MG63 (cell line): ENCODE data around the gene HAVCR2. TPM values are rescaled to one million over a fixed set of nuclear protein-coding genes. Genes with fewer than 3 reads are reported as not detected.
A peak's percentile ranks its signal among the peaks of the same experiment; 100 is the strongest.

Experiments used
- DNase-seq: peaks from one replicate; pipeline ENCODE4 v3.0.0-alpha.2; 2020
- H3K27me3 ChIP-seq: fragments of 250-450 bp; sonication (Bioruptor Pico); 2 replicates; pipeline ENCODE4 v1.5.1; 2020; ENCODE audit warnings: mild to moderate bottlenecking, moderate library complexity
- H3K36me3 ChIP-seq: fragments of 250-450 bp; sonication (Bioruptor Pico); 2 replicates; pipeline ENCODE4 v1.5.1; 2020; ENCODE audit warnings: mild to moderate bottlenecking, moderate library complexity
- H3K4me3 ChIP-seq: fragments of 250-450 bp; sonication (Bioruptor Pico); 2 replicates; pipeline ENCODE4 v1.5.1; 2020; ENCODE audit warnings: mild to moderate bottlenecking, moderate library complexity
- H3K9me3 ChIP-seq: fragments of 250-450 bp; sonication (Bioruptor Pico); 2 replicates; pipeline ENCODE4 v1.5.1; 2020; ENCODE audit warnings: mild to moderate bottlenecking, moderate library complexity
- total RNA-seq: library from RNA; depleted of rRNA; stranded (reverse); fragments of >200 nt; shearing (Covaris generic); gene quantifications from 2 replicates; pipeline ENCODE4 v1.2.3, GENCODE V29; 2014; ENCODE audit warnings: low replicate concordance

Gene HAVCR2
- total RNA-seq, 1 experiment from 2014 or later = 0.23 TPM

DNA sequence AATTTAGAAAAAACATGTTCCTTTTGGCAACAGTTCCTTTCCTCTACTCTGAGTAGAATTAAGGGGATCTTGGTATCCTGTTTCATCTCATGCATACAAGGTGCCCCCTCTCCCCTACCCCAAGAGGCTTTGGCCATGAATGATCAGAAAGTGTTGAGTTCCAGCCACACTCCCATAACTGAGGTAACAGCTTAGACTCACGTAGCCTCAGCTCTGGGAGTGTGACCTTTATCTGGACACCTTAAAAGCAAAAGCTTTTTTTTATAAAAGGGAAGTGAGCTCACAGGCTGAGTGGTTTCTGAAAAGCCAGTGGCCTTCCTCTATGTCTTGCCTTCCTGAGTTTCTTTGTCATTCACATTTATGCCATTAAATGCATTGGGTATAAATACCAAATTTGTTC, 900 bp upstream of the HAVCR2 start:
- DNase-seq = no peak
- H3K4me3 ChIP-seq = no peak overlapping the region
- H3K36me3 ChIP-seq = no peaks in the 10 kb centered on the region
- H3K27me3 ChIP-seq = no peaks in the 10 kb centered on the region
- no peaks in the 10 kb centered on the region for H3K9me3 ChIP-seq

DNA sequence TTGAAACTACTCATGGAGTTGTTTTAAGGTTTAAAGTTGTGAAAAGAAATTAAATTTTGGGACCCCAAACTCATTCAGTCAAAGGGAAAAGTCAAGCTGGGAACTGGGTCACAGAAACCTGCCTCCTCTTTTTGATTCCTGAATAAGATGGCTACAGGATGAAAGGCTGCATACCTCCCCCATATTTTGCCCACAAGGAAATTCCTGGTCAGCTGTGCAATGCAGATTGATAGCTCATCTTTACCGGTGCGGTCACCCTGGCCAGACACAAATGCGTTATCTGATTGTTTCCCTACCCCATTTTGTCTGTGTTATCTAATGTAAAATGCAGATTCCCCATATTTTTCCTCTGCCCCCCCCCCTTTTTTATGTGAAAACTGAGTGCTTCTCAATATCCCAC, 1.3 kb downstream of the HAVCR2 start:
- Histone ChIP-seq H3K9me3 (no peaks in the 10 kb centered on the region), H3K36me3 (no peaks in the 10 kb centered on the region), H3K27me3 (no peaks in the 10 kb centered on the region), H3K4me3 (no peak overlapping the region)
- no peak for DNase-seq

DNA sequence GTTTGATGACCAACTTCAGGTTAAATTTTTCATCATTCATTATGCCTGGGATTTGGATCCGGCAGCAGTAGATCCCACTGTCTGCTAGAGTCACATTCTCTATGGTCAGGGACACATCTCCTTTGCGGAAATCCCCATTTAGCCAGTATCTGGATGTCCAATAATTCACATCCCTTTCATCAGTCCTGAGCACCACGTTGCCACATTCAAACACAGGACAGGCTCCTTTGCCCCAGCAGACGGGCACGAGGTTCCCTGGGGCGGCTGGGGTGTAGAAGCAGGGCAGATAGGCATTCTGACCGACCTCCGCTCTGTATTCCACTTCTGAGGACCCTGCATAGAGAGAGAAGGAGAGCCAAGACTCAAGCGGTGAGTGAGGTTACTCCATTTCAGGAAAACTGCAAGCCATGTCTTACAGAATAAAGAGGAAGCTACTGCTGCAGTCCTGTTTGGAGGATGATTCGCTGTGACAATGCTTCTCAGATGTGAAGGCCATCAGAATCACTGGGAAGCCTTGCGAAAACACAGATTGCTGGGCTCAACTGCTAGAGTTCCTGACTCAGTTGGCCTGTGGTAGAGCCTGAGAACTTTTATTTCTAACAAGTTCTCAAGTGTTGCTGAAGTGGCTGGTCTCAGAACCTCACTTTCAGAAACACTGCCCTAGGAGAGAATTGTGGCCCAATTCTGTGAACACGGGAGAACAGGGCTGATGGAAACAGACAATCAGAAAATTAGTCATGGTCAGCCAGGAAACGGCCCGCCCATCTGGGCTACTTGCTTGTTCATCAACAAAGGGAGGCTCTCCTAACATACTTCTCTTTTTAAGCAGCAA, 2.0 kb downstream of the HAVCR2 start:
- DNase-seq = no peak
- H3K4me3 ChIP-seq = no peak overlapping the region
- no peaks in the 10 kb centered on the region for H3K36me3 ChIP-seq
- no peaks in the 10 kb centered on the region for H3K27me3 ChIP-seq
- H3K9me3 ChIP-seq = no peaks in the 10 kb centered on the region

DNA sequence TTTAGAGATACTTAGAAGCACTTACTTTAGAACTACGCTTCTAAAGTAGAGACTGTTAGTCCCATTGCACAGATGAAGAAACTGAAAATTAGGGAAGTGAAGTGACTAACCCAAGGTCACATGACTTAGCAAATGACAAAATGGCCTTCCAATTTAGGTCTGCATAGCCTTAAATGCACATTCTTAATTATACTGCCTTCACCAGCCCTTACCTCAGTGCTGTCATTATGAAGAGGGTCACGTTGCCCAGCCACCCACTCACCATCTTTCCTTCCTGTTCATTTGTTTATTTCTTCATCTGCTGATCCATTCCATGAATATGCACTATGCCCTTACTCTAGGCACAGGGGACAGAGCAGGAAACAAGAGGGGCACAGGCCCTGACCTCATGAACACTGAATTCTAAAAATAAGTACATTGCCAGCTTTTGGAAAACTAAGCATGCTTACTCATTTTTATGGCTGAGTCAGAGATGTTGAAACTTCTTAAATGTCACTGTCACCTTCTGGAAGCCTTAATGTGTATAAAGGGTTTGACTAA, 8.6 kb downstream of the HAVCR2 start:
- Histone ChIP-seq H3K9me3 (no peaks in the 10 kb centered on the region), H3K36me3 (no peaks in the 10 kb centered on the region), H3K27me3 (no peaks in the 10 kb centered on the region), H3K4me3 (no peak overlapping the region)
- DNase-seq = peak; percentile 43

DNA sequence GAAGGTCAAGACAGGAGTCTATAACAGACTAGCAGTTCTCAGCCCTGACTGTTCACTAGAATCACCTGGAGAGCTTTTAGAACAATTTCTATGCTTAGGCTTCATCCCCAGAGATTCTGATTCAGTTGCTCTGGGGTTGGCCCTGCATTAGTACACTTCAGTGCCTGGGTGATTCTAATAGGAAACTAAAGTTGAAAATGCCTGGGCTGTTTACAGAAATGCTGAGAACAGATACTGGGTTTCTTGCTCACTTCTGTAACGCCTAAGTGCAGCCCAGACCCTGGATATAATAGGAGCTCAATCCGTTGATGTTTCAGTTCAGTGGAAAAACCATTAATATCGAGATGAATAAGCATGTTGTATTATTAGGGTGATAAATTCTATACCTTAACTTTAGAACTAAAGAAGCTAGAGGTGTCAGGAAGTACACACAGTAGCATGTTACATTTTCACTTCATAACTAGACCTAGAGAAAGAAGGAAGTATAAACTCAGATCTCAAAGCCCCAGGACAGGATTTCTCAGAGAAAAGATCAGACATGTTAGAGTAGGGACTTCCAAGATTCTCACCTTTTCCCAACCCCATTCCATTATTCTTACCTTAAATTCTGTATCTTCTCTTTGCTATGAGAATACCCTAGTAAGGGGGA, 20.4 kb downstream of the HAVCR2 start:
- Histone ChIP-seq H3K9me3 (no peaks in the 10 kb centered on the region), H3K4me3 (no peak overlapping the region), H3K36me3 (no peaks in the 10 kb centered on the region), H3K27me3 (no peaks in the 10 kb centered on the region)
- DNase-seq = no peak

DNA sequence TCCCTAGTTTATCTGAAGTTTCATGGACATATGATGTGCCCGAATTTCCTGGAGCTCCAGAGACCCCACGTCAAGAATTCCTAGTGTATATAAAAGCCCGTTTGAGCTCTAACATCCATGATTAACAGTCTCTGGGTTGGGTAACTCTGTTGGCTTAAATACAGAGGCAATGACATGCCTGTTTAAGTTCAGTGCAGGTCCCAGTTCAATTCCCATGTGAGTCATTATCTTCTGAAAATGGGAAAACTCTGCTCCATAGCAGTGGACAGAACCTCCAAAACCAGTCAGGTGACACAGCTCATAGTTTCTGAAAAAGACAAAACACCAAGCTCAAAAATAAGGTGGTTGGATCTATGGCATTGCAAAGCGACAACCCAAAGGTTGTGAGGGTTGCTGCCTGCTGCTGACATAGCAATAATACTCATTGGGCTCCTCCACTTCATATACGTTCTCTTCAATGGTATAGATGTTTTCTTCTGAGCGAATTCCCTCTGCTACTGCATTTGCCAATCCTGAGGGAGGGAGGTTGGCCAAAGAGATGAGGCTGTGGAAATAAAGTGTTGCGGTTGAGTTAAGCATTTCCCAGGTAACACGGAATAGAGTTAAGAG, 22.0 kb downstream of the HAVCR2 start:
- H3K4me3 ChIP-seq = no peak overlapping the region

DNA sequence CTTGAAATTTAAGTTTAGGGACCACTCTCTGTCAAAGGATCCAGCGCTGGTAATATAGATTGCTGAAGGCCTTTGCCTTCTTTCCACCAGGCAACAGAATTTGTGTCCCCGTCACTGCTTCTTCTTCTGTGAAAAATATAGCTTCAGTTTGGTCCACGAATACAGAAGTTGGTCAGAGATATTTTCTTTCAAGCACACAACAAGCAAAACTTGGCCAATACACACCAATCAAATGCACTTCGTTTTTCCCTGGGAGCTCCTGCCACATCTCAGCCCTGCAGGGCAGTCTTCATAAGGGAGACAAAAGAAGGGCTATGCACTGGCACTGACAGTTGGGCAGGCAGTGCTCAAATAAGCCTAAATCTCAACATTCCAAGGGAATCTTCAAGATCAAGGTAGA, 22.9 kb downstream of the HAVCR2 start:
- no peaks in the 10 kb centered on the region for H3K27me3 ChIP-seq
- DNase-seq = no peak
- H3K36me3 ChIP-seq = no peaks in the 10 kb centered on the region
- H3K9me3 ChIP-seq = no peaks in the 10 kb centered on the region
- no peak overlapping the region for H3K4me3 ChIP-seq

More for the DNA sequence above, 22.0 kb downstream of the HAVCR2 start:
- no peak for DNase-seq
- Histone ChIP-seq H3K36me3 (no peaks in the 10 kb centered on the region), H3K27me3 (no peaks in the 10 kb centered on the region), H3K9me3 (no peaks in the 10 kb centered on the region)

DNA sequence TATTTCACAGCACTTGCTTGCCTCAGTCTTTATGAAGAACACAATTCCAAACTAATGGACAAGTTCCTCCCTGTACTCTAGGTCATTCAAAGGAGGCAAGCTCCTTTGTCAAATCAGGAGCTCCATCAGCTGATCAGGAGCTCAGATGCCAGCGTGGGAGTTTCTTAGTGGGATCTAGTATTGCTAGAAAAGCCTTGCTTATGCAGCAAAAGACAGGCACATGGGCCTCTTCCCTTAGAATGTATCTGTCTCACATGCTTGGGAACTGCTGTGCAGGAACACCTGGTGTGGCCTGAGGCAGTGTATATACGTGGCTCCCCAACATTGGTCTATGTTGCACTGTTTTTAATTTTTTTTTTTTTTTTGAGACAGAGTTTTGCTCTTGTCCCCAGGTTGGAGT, 28.6 kb downstream of the HAVCR2 start:
- no peak for DNase-seq
- H3K4me3 ChIP-seq = no peak overlapping the region
- H3K27me3 ChIP-seq = no peaks in the 10 kb centered on the region
- H3K36me3 ChIP-seq = no peaks in the 10 kb centered on the region
- H3K9me3 ChIP-seq = no peaks in the 10 kb centered on the region

DNA sequence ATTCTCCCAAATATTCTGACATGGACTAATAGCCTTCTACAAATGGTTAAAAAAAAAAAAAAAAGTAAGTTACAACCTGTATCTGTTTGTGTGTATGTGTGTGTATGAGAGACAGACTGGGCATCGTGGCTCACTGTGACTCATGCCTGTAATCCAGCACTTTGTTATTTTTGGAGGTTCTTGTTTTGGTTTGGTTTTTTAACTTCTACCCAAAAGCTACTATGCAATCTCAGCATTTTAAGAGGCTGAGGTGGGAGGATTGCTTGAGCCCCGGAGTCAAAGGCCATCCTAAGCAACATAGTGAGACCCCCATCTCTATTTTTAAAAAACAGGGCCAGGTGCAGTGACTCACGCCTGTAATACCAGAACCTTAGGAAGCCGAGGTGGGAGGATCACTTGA, 32.3 kb downstream of the HAVCR2 start:
- no peaks in the 10 kb centered on the region for H3K36me3 ChIP-seq
- H3K4me3 ChIP-seq = no peak overlapping the region
- peak; percentile 73 for DNase-seq
- H3K27me3 ChIP-seq = no peaks in the 10 kb centered on the region
- H3K9me3 ChIP-seq = no peaks in the 10 kb centered on the region

DNA sequence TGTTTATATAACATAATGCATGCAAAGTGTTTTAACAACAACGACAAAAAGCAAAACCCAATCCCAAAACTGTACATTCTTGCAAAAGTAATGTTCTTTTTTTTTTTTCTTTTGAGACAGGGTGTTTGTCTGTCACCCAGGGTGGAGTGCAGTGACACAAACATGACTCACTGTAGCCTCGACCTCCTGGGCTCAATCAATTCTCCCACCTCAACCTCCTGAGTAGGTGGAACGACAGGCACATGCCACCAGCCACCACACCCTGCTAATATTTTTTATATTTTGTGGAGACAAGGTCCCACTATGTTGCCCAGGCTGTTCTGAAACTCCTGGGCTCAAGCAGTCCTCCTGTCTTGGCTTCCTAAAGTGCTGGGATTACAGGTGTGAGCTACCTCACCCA, 36.3 kb downstream of the HAVCR2 start:
- Histone ChIP-seq H3K36me3 (no peaks in the 10 kb centered on the region), H3K4me3 (no peak overlapping the region), H3K27me3 (0 out of 2 replicates have a peak, but pooled peaks cover 4% of the 10 kb centered on the region), H3K9me3 (no peaks in the 10 kb centered on the region)
- no peak for DNase-seq

DNA sequence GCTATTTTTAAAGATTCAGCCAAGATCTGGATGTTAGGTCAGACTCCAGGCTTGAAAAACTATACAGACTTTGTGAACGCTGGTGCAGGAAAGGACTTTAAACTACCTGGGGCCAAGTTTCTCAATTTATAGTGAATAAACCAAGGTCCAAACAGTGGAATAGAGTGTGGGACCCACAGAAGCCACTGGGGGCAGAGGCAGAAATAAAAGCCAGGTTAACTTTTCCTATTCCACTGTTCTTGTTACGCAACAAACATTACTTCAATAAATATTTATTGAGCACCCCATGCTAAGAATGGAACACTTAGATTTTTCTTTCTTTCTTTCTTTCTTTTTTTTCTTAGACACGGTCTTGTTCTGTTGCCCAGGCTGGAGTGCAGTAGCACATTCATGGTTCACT, 38.9 kb downstream of the HAVCR2 start:
- H3K36me3 ChIP-seq = no peaks in the 10 kb centered on the region
- DNase-seq = no peak
- H3K9me3 ChIP-seq = no peaks in the 10 kb centered on the region
- H3K4me3 ChIP-seq = no peak overlapping the region
- H3K27me3 ChIP-seq = 0 out of 2 replicates have a peak, but pooled peaks cover 4% of the 10 kb centered on the region

DNA sequence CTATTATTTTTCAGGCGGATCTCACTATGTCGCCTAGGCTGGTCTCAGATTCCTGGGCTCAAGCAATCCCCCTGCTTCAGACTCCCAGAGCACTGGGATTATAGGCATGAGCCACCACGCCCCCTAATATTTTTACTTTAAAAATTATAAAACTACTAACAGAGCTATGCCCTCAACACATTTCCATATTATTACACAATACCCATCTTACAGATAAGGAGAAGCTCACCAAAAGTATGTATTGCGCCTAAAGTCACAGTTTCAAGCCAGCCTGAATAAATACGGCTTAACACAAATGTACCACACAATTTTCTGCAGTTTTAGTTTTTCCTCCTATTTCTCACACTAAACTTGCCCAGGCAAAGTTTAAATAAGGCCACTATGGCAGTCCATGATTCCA, 40.1 kb downstream of the HAVCR2 start:
- H3K27me3 ChIP-seq = 0 out of 2 replicates have a peak, but pooled peaks cover 4% of the 10 kb centered on the region
- H3K36me3 ChIP-seq = no peaks in the 10 kb centered on the region
- H3K4me3 ChIP-seq = no peak overlapping the region
- H3K9me3 ChIP-seq = no peaks in the 10 kb centered on the region
- DNase-seq = no peak

DNA sequence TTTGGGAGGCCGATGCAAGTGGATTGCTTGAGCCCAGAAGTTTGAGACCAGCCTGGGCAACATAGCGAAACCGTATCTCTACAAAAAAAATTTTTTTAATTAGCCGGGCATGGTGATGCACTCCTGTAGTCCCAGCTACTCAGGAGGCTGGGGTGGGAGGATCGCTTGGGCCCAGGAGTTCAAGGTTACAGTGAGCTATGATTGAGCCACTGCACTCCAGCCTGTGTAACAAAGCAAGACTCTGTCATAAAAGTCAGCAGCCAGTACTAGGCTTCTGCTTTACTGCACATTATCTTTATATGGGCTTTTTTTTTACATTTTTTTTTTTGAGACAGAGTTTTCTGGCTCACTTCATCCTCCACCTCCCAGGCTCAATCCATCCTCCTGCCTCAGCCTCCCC, 40.5 kb downstream of the HAVCR2 start:
- DNase-seq = no peak
- Histone ChIP-seq H3K4me3 (no peak overlapping the region), H3K9me3 (no peaks in the 10 kb centered on the region), H3K36me3 (no peaks in the 10 kb centered on the region), H3K27me3 (0 out of 2 replicates have a peak, but pooled peaks cover 4% of the 10 kb centered on the region)

DNA sequence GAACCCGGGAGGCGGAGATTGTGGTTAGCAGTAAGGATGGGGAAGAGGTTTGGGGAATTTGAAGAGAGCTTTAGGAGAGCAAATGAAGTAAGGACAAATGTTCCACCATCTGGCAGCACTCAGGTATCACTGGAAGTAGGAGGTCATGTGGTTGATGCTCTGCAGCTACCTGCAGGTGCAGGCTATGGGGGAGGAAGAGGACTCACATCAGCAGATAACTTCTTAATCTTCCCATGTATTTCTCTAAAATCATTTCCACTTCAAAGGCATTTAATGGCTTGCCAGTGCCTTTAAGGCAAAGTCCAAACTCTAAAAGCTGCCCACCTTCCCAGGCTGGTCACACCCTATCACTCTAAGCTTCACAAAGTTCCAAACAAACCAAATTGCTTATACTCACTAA, 41.8 kb downstream of the HAVCR2 start:
- Histone ChIP-seq H3K36me3 (no peaks in the 10 kb centered on the region), H3K27me3 (0 out of 2 replicates have a peak, but pooled peaks cover 4% of the 10 kb centered on the region), H3K9me3 (no peaks in the 10 kb centered on the region), H3K4me3 (no peak overlapping the region)
- DNase-seq = no peak

DNA sequence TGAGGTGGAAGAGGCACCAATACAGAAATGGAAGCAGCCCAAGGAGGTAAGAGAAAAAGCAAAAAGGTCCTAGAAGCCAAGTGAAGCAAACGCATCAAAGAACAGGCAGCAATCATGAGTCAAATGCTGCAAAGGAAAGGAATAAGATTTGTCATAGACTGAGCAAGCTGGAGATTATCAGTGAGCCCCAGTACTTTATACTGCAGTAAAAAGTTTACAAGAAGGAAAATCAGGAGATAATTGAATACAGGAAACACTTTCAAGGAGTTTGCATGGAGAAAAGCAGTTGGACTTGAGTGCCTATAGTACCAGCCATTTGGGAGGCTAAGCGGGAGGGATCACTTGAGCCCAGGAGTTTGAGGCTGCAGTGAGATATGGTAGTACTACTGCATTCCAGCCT, 42.8 kb downstream of the HAVCR2 start:
- H3K36me3 ChIP-seq = no peaks in the 10 kb centered on the region
- no peak for DNase-seq
- H3K9me3 ChIP-seq = no peaks in the 10 kb centered on the region
- H3K27me3 ChIP-seq = 0 out of 2 replicates have a peak, but pooled peaks cover 4% of the 10 kb centered on the region
- no peak overlapping the region for H3K4me3 ChIP-seq

DNA sequence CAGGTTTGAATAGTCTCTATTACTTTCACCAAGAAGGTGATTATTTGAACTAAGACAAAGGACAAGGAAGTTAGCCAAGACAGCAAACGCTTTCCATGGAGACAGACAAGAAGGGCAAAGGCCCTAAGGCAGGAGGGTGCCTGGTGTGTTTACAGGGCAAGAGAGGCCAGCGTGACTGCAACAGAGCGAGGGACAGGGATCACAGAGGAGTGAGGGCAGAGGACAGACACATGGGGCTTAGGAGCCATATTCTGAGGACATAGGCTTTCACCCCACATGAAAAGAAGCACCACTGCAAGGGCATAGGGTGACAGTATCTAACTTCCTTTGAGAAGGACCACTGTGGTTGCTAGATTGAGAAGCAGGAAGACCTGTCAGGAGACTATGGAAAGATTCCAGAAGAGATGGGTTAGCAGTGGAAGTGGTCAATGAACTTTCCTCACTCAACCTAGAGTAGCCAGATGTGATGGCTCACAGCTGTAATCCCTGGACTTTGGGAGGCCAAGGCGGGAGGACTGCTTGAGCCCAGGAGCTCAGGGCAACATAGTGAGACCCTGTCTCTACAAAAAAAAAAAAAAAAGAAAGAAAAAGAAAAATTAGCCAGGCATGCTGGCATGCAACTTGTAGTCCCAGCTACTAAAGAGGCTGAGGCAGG, 44.9 kb downstream of the HAVCR2 start:
- Histone ChIP-seq H3K27me3 (no peaks in the 10 kb centered on the region), H3K4me3 (no peak overlapping the region), H3K9me3 (no peaks in the 10 kb centered on the region), H3K36me3 (no peaks in the 10 kb centered on the region)
- DNase-seq = no peak

DNA sequence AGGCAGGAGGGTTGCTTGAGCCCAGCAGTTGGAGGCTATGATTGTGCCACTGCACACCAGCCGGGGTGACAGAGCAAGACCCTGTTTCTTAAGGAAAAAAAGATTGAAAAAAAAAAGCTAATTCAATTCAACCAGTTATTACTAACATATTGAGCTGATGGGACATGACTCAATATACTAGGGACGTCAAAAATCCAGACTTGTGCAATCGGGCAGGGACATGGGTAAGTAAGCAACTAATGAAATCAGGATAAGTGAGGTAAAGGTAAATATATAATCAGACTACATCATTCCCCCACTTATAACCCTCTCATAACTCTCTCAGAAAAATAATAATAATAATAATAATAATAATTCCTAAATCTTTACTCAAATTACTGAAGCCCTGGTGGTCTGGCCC, 49.0 kb downstream of the HAVCR2 start:
- Histone ChIP-seq H3K27me3 (no peaks in the 10 kb centered on the region), H3K9me3 (no peaks in the 10 kb centered on the region), H3K4me3 (no peak overlapping the region), H3K36me3 (no peaks in the 10 kb centered on the region)
- no peak for DNase-seq
